GM13976 (cell line): ENCODE measurements around the gene IQGAP2.

Experiments
- DNase-seq: peaks from one replicate; pipeline ENCODE4 v3.0.0; 2012; ENCODE audit warnings: low spot score
- in situ Hi-C: fragments of 300-500 bp; cut with MboI; formaldehyde crosslinking; loops from one replicate; pipeline ENCODE4 v1.12.0; 2022; ENCODE audit warnings: low sequenced_read_pairs, mixed read lengths, inconsistent platforms; ENCODE audit not compliant: unreplicated experiment
- TF ChIP-seq, protein P1 (sequence below): IDR thresholded peaks from 2 replicates; pipeline ENCODE4 v1.5.1; 2012; ENCODE audit warnings: borderline replicate concordance, mild to moderate bottlenecking; ENCODE audit not compliant: insufficient read depth; ENCODE audit errors: extremely low read depth, missing control alignments, control extremely low read depth

Gene IQGAP2

DNA sequence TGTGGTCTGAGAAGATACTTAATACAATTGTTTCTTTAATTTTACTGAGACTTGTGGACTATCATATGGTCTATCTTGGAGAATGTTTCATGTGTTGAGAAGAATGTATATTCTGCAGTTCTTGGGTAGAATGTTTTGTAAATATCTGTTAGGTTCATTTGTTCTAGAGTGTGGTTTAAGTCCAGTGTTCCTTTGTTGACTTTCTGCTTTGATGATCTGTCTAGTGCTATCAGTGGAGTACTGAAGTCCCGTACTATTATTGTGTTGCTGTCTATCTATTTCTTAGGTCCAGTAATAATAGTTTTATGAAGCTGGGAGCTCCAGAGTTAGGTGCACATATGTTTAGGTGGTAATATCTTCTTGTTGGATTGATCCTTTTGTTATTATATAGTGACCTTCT lies 36.1 kb downstream of the IQGAP2 start:
- TF ChIP-seq, protein P1, sequence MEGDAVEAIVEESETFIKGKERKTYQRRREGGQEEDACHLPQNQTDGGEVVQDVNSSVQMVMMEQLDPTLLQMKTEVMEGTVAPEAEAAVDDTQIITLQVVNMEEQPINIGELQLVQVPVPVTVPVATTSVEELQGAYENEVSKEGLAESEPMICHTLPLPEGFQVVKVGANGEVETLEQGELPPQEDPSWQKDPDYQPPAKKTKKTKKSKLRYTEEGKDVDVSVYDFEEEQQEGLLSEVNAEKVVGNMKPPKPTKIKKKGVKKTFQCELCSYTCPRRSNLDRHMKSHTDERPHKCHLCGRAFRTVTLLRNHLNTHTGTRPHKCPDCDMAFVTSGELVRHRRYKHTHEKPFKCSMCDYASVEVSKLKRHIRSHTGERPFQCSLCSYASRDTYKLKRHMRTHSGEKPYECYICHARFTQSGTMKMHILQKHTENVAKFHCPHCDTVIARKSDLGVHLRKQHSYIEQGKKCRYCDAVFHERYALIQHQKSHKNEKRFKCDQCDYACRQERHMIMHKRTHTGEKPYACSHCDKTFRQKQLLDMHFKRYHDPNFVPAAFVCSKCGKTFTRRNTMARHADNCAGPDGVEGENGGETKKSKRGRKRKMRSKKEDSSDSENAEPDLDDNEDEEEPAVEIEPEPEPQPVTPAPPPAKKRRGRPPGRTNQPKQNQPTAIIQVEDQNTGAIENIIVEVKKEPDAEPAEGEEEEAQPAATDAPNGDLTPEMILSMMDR, result no peak
- no peak for DNase-seq
- in situ Hi-C loops, result no loop called here

- DNase-seq, result no peak
- in situ Hi-C loops, result no loop called here
- TF ChIP-seq, protein P1, result no peak
These were observed 36.8 kb downstream of the IQGAP2 start for GRCh38 chr5:76439929-76440328.

- TF ChIP-seq, protein P1, result no peak
- in situ Hi-C loops, result no loop called here
- no peak for DNase-seq
These were observed 38.0 kb downstream of the IQGAP2 start for GRCh38 chr5:76441101-76441500.

GRCh38 chr5:76441890-76442673 lies 39.0 kb downstream of the IQGAP2 start:
- TF ChIP-seq, protein P1, result no peak
- no peak for DNase-seq
- in situ Hi-C loops, result no loop called here

DNA sequence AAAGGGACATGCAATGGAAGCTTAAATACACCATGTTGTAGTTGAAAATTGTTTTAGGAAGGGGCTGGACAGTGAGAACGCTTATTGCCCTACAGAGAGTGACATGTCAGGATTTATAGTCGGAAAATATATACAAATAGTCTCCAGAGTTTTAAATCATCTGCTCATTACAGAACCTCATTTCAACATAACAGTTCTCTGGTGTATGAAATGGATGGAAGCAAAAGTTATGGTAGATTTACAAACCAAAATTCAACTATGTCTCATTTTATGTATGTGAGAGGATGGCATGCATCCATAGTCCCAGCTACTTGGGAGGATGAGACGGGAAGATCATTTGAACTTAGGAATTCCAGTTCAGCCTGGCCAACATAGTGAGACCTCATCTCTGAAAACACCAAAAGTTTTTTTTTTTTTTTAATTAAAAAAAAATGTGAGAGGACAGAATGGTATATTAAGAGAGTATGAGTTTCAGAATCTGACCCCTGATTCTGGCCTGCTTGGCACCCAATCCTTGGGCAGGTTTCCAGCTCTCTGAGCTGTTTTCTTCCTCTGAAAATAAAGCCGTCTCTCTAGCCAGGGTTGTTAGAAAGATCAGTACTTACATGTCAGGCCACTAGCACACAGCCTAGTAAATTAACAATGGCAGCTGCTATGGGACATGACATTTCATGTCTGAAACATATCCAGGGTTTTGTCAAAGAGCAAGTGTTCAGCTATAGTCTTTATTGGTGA lies 40.1 kb downstream of the IQGAP2 start:
- in situ Hi-C loops, result no loop called here
- TF ChIP-seq, protein P1, result no peak
- no peak for DNase-seq

DNA sequence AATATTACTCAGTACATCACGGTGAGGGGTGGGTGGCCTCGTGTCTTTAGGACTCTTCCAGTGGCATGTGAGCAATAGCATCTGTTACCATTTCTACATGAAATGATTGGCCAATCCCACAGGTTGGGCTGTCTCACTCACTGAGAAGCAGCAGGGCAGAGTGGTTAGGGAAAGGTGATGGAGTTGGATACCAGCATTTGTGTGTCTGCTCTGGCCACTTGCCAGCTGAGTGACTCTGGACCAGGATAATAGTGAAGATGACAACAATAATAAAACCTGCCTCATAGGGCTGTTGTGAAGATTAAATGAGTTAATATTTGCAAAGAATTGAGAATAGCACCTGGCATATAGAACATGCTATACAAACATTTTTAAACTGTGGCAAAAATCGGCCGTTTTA lies 42.0 kb downstream of the IQGAP2 start:
- in situ Hi-C loops, result no loop called here
- TF ChIP-seq, protein P1, result no peak
- DNase-seq, result no peak
